IMR-90 (cell line): Measurements from ENCODE around the gene OSBP2. TPM values are rescaled to one million over a fixed set of nuclear protein-coding genes. Genes with fewer than 3 reads are reported as not detected.

Experiments
- ATAC-seq: fragments of 200-7000 bp; cut with Tn5 transposase; 2 replicates; pipeline ENCODE4 v1.9.1; 2020; ENCODE audit warnings: low read depth, mild to moderate bottlenecking, moderate library complexity
- BruUV-seq: library from RNA; stranded (reverse); fragments of 400-500 nt; replicated peaks from 2 replicates; lab custom pipeline; 2021; lab: Mats Ljungman, UMichigan
- CTCF ChIA-PET: fragments of 300-600 bp; formaldehyde crosslinking; extraction: SDS; loops from one replicate; lab custom pipeline; 2021; ENCODE audit warnings: antibody characterized with exemption; lab: Yijun Ruan, JAX
- POLR2A ChIA-PET: fragments of 300-600 bp; sonication (Branson Sonifier 250); formaldehyde crosslinking; loops from one replicate; lab custom pipeline; 2022; ENCODE audit warnings: antibody characterized with exemption; ENCODE audit not compliant: unreplicated experiment; lab: Charles Lee
- DNase-seq: peaks from one replicate; pipeline ENCODE4 v3.0.0; 2013
- H2AFZ ChIP-seq: replicated peaks from 2 replicates; pipeline ENCODE3; 2013; ENCODE audit warnings: low read length, mild to moderate bottlenecking; ENCODE audit not compliant: poor library complexity
- H2AK5ac ChIP-seq: 2 replicates; pipeline ENCODE4 v1.6.1; 2013; ENCODE audit warnings: low read depth, low read length, inconsistent platforms
- H2AK9ac ChIP-seq: replicated peaks from 2 replicates; pipeline ENCODE3; 2013; ENCODE audit warnings: mild to moderate bottlenecking, low read depth, low read length, moderate library complexity; ENCODE audit not compliant: poor library complexity
- H2BK120ac ChIP-seq: 2 replicates; pipeline ENCODE4 v1.6.1; 2013; ENCODE audit warnings: low read depth, low read length, inconsistent platforms
- H2BK15ac ChIP-seq: 3 replicates; pipeline ENCODE4 v1.6.1; 2013; ENCODE audit warnings: low read depth, low read length, inconsistent platforms
- H2BK20ac ChIP-seq: 2 replicates; pipeline ENCODE4 v1.6.1; 2013; ENCODE audit warnings: low read depth, mild to moderate bottlenecking, inconsistent platforms, low read length, moderate library complexity
- H2BK5ac ChIP-seq: 2 replicates; pipeline ENCODE4 v1.6.1; 2013; ENCODE audit warnings: mild to moderate bottlenecking, low read depth, low read length, inconsistent platforms; ENCODE audit not compliant: poor library complexity, severe bottlenecking
- H3K14ac ChIP-seq: replicated peaks from 2 replicates; pipeline ENCODE4 v1.6.1; 2013; ENCODE audit warnings: low read depth, low read length, inconsistent platforms
- H3K18ac ChIP-seq: 2 replicates; pipeline ENCODE4 v1.6.1; 2013; ENCODE audit warnings: low read depth, low read length, control low read depth
- H3K23ac ChIP-seq: 2 replicates; pipeline ENCODE4 v1.6.1; 2013; ENCODE audit warnings: low read depth, low read length, inconsistent platforms
- H3K27ac ChIP-seq: 2 replicates; pipeline ENCODE4 v1.5.1; 2013; ENCODE audit warnings: mild to moderate bottlenecking, control low read depth, low read length; ENCODE audit not compliant: insufficient read depth
- H3K27me3 ChIP-seq: 2 replicates; pipeline ENCODE4 v1.6.1; 2013; ENCODE audit warnings: low read length; ENCODE audit not compliant: control insufficient read depth, insufficient read depth
- H3K36me3 ChIP-seq: 2 replicates; pipeline ENCODE4 v1.6.1; 2013; ENCODE audit warnings: low read length, mixed read lengths; ENCODE audit not compliant: control insufficient read depth, insufficient read depth
- H3K4ac ChIP-seq: 2 replicates; pipeline ENCODE4 v1.6.1; 2013; ENCODE audit warnings: low read depth, low read length, inconsistent platforms
- H3K4me1 ChIP-seq: 2 replicates; pipeline ENCODE4 v1.6.1; 2013; ENCODE audit warnings: low read length, mixed read lengths; ENCODE audit not compliant: control insufficient read depth, insufficient read depth
- H3K4me2 ChIP-seq: 2 replicates; pipeline ENCODE4 v1.6.1; 2013; ENCODE audit warnings: low read depth, mild to moderate bottlenecking, control low read depth, low read length, moderate library complexity
- H3K4me3 ChIP-seq: 2 replicates; pipeline ENCODE4 v1.5.1; 2013; ENCODE audit warnings: low read depth, mild to moderate bottlenecking, control low read depth, low read length, moderate library complexity; ENCODE audit not compliant: insufficient read depth
- H3K56ac ChIP-seq: 2 replicates; pipeline ENCODE4 v1.6.1; 2013; ENCODE audit warnings: low read length, inconsistent platforms; ENCODE audit not compliant: insufficient read depth; ENCODE audit errors: extremely low read depth
- H3K79me1 ChIP-seq, 2 experiments: 2 replicates each; pipeline ENCODE4 v1.6.1; 2013; ENCODE audit warnings: low read length in 2 of 2, inconsistent platforms in 1 of 2, low read depth in 1 of 2
- H3K9ac ChIP-seq: 2 replicates; pipeline ENCODE4 v1.6.1; 2013; ENCODE audit warnings: low read depth, low read length, control low read depth
- H3K9me1 ChIP-seq: 2 replicates; pipeline ENCODE4 v1.6.1; 2013; ENCODE audit warnings: low read length, inconsistent platforms; ENCODE audit not compliant: insufficient read depth
- H3K9me3 ChIP-seq: 2 replicates; pipeline ENCODE4 v1.6.1; 2013; ENCODE audit warnings: low read length; ENCODE audit not compliant: control insufficient read depth, insufficient read depth
- H4K20me1 ChIP-seq: 2 replicates; pipeline ENCODE4 v1.6.1; 2013; ENCODE audit warnings: low read length, inconsistent platforms; ENCODE audit not compliant: insufficient read depth
- H4K5ac ChIP-seq: 2 replicates; pipeline ENCODE4 v1.6.1; 2013; ENCODE audit warnings: mild to moderate bottlenecking, low read depth, low read length, control low read depth
- H4K8ac ChIP-seq, 2 experiments: 2 replicates each; pipeline ENCODE4 v1.6.1; 2013; ENCODE audit warnings: low read depth in 2 of 2, low read length in 2 of 2, control low read depth in 1 of 2, inconsistent platforms in 1 of 2
- H4K91ac ChIP-seq: 2 replicates; pipeline ENCODE4 v1.6.1; 2013; ENCODE audit warnings: low read depth, low read length, inconsistent platforms; ENCODE audit not compliant: insufficient read depth
- BHLHE40 ChIP-seq: fragments of 150-350 bp; IDR thresholded peaks from 2 replicates; pipeline ENCODE4 v1.6.1; 2016; ENCODE audit warnings: mild to moderate bottlenecking, low read depth, low read length
- CHD1 ChIP-seq: IDR thresholded peaks from 2 replicates; pipeline ENCODE4 v1.6.1; 2012; ENCODE audit warnings: low read depth, low read length, improper control_type of control experiment
- FOS ChIP-seq: fragments of 150-350 bp; IDR thresholded peaks from 2 replicates; pipeline ENCODE4 v1.6.1; 2016; ENCODE audit warnings: low read depth, low read length
- MXI1 ChIP-seq: IDR thresholded peaks from 2 replicates; pipeline ENCODE4 v1.6.1; 2012; ENCODE audit warnings: low read depth, mild to moderate bottlenecking, low read length, moderate library complexity, borderline replicate concordance
- NFE2L2 ChIP-seq: fragments of 150-350 bp; IDR thresholded peaks from 2 replicates; pipeline ENCODE4 v1.6.1; 2016; ENCODE audit warnings: low read depth, mild to moderate bottlenecking, low read length
- POLR2A ChIP-seq: IDR thresholded peaks from 2 replicates; pipeline ENCODE4 v1.6.1; 2012; ENCODE audit warnings: mild to moderate bottlenecking, low read depth, low read length
- RAD21 ChIP-seq: IDR thresholded peaks from 2 replicates; pipeline ENCODE4 v1.6.1; 2012; ENCODE audit warnings: low read length, improper control_type of control experiment
- RFX5 ChIP-seq: IDR thresholded peaks from 2 replicates; pipeline ENCODE4 v1.8.0; 2012; ENCODE audit warnings: low read depth, mild to moderate bottlenecking, low read length, moderate library complexity
- SMC3 ChIP-seq: fragments of 150-350 bp; IDR thresholded peaks from 2 replicates; pipeline ENCODE4 v1.6.1; 2016; ENCODE audit warnings: low read depth, mild to moderate bottlenecking, antibody characterized with exemption, low read length, moderate library complexity
- WGBS, 2 experiments: methylation state at CpG; one replicate each; pipeline versions ENCODE4 v1.1.5 to v1.1.7; 2013; ENCODE audit warnings: missing lambda C conversion rate in 2 of 2; ENCODE audit not compliant: insufficient read length in 1 of 2; ENCODE audit errors: extremely low coverage in 2 of 2; 5-methylcytosine and 5-hydroxymethylcytosine counted together
- dilution Hi-C: fragments of 300-500 bp; cut with HindIII; formaldehyde crosslinking; loops from one replicate; pipeline ENCODE4 v1.14.3; 2018; ENCODE audit warnings: low sequenced_read_pairs; ENCODE audit not compliant: unreplicated experiment
- in situ Hi-C: fragments of 300-500 bp; cut with MboI; formaldehyde crosslinking; loops from 3 replicates; pipeline ENCODE4 v1.14.3; 2019; ENCODE audit warnings: low sequenced_read_pairs, inconsistent platforms, mixed read lengths
- intact Hi-C: fragments of 100-400 bp; cut with micrococcal nuclease; formaldehyde crosslinking; loops from 2 replicates; pipeline ENCODE4 v1.10.0; 2022
- polyA plus RNA-seq, 3 experiments: library from polyadenylated mRNA; depleted of rRNA; stranded (reverse); fragments of >200 nt; gene quantifications; 2 replicates each; pipeline ENCODE4 v1.2.3, GENCODE V29; 2012; ENCODE audit warnings: low replicate concordance in 1 of 3
- total RNA-seq: library from RNA; depleted of rRNA; stranded (reverse); fragments of >200 nt; gene quantifications from 2 replicates; pipeline ENCODE4 v1.2.3, GENCODE V29; 2012
- TF ChIP-seq, protein P1 (sequence below): conservative IDR thresholded peaks from 2 replicates; pipeline ENCODE4 v1.5.1; 2012; ENCODE audit warnings: mild to moderate bottlenecking, low read depth, low read length, improper control_type of control experiment

OSBP2 gene
- total and polyA plus RNA-seq, 2 of the 4 experiments (the other 2 are of a cell fraction), result 1.8 to 2.2 TPM

DNA sequence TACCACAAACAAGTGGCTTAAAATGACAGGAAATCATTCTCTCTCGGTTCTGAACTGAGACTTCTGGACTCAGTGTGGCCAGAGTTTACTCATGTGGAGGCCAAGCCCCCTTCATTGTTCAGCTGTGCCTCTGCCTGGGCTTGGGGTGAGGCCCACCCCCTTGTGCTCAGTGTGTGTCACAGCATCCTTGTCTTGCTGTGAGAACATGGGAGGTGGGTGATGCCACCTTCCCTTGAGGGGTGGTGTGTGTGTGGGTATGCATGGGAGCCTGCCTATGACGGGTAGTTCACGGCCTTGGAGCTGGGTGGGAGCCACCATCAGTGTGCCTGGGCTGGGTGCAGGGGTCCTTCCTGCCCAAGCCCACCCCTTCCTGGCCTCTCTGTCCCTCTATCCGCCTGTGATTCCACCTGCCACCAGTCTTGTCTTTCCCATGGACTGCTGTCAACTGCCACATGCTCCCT is 172.2 kb downstream of the OSBP2 start:
- Histone ChIP-seq H3K23ac (no peak overlapping the region), H3K9ac (no peak overlapping the region), H3K56ac (no peak overlapping the region), H3K4me2 (no peak overlapping the region), H2BK20ac (no peak overlapping the region), H3K4ac (no peak overlapping the region), H2BK120ac (no peak overlapping the region), H4K91ac (no peak overlapping the region), H4K20me1 (no peaks in the 10 kb centered on the region; the same call in 1 of the 2 replicates), H3K27ac (no peak overlapping the region), H2BK15ac (no peak overlapping the region), H3K79me1 (no peaks in the 10 kb centered on the region), H4K5ac (no peak overlapping the region), H2AK9ac (no peak overlapping the region), H3K36me3 (no peaks in the 10 kb centered on the region), H3K14ac (no peak overlapping the region), H3K4me1 (peaks cover 4% of the 10 kb centered on the region; the same call in 1 of the 2 replicates), H3K27me3 (no peaks in the 10 kb centered on the region), H3K9me1 (no peaks in the 10 kb centered on the region), H3K9me3 (no peaks in the 10 kb centered on the region), H2BK5ac (no peak overlapping the region), H3K18ac (no peak overlapping the region), H4K8ac (no peak overlapping the region), H3K4me3 (no peak overlapping the region), H2AK5ac (no peak overlapping the region), H2AFZ (no peak overlapping the region)
- no peak for TF ChIP-seq RFX5
- TF ChIP-seq FOS, result no peak
- TF ChIP-seq SMC3, result 0 out of 2 replicates have a peak, but pooled peaks have one; percentile 11
- TF ChIP-seq, protein P1, sequence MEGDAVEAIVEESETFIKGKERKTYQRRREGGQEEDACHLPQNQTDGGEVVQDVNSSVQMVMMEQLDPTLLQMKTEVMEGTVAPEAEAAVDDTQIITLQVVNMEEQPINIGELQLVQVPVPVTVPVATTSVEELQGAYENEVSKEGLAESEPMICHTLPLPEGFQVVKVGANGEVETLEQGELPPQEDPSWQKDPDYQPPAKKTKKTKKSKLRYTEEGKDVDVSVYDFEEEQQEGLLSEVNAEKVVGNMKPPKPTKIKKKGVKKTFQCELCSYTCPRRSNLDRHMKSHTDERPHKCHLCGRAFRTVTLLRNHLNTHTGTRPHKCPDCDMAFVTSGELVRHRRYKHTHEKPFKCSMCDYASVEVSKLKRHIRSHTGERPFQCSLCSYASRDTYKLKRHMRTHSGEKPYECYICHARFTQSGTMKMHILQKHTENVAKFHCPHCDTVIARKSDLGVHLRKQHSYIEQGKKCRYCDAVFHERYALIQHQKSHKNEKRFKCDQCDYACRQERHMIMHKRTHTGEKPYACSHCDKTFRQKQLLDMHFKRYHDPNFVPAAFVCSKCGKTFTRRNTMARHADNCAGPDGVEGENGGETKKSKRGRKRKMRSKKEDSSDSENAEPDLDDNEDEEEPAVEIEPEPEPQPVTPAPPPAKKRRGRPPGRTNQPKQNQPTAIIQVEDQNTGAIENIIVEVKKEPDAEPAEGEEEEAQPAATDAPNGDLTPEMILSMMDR, result 0 out of 2 replicates have a peak, but pooled peaks have one; percentile 17
- no peak for TF ChIP-seq POLR2A
- TF ChIP-seq RAD21, result peak; percentile 18; the same call in 1 of the 2 replicates
- no peak for TF ChIP-seq NFE2L2
- no peak for TF ChIP-seq CHD1
- TF ChIP-seq BHLHE40, result no peak
- TF ChIP-seq MXI1, result no peak
- ChIA-PET POLR2A (no interaction called here), CTCF (interaction anchor here (0.7 kb wide), 1 partner anchor 49 kb away, joined by 4 read pairs; no protein-coding TSS in a partner anchor)
- in situ Hi-C loops, result no loop called here
- dilution Hi-C loops, result no loop called here
- BruUV-seq, result no TSS peak
- DNase-seq, result no peak
- ATAC-seq, result no peak
- 100% methylated on average over 1 of the region's 4 CpGs; no CpG with 5 or more reads in 1 of the 2 experiments for WGBS, 2 experiments
- intact Hi-C loops, result no loop called here
